NOMO-1 treated with dmso at 0.1 percent for 144 hours (cell line): ENCODE measurements around the gene SLC35E2B.
"Not testable (repeated sequence)": the region's sequence is repeated elsewhere in the genome, so short reads cannot be mapped to it uniquely, and the experiment has no call there.

Experiments
- DNase-seq: peaks from one replicate; lab custom pipeline; 2025; ENCODE audit not compliant: unreplicated experiment; lab: John Stamatoyannopoulos, UW

SLC35E2B gene

GRCh38 chr1:1647567-1648241, 44.9 kb downstream of the SLC35E2B start:
- DNase-seq, result not testable (repeated sequence)

GRCh38 chr1:1646326-1646725, 46.3 kb downstream of the SLC35E2B start:
- DNase-seq, result not testable (repeated sequence)

GRCh38 chr1:1640711-1641461, 51.7 kb downstream of the SLC35E2B start:
- DNase-seq, result not testable (repeated sequence)

GRCh38 chr1:1640081-1640480, 52.5 kb downstream of the SLC35E2B start:
- not testable (repeated sequence) for DNase-seq

GRCh38 chr1:1639368-1639767, 53.2 kb downstream of the SLC35E2B start:
- not testable (repeated sequence) for DNase-seq

- not testable (repeated sequence) for DNase-seq
These were observed 54.1 kb downstream of the SLC35E2B start for GRCh38 chr1:1638528-1638927.

GRCh38 chr1:1637479-1637875, 55.1 kb downstream of the SLC35E2B start:
- not testable (repeated sequence) for DNase-seq

- DNase-seq, result not testable (repeated sequence)
These were observed 55.7 kb downstream of the SLC35E2B start for GRCh38 chr1:1636621-1637478.

GRCh38 chr1:1634613-1635012, 58.0 kb downstream of the SLC35E2B start:
- not testable (repeated sequence) for DNase-seq

GRCh38 chr1:1633409-1633808, 59.2 kb downstream of the SLC35E2B start:
- not testable (repeated sequence) for DNase-seq

- DNase-seq, result no peak
These were observed 60.7 kb downstream of the SLC35E2B start, which contains the start of gene MMP23B for GRCh38 chr1:1631782-1632420. MMP23B (plus strand) TSS chr1:1632173; CDS start chr1:1632219, 46 bp downstream.

- no peak for DNase-seq
These were observed 61.4 kb downstream of the SLC35E2B start for GRCh38 chr1:1630965-1631781.

GRCh38 chr1:1630191-1630964, 62.2 kb downstream of the SLC35E2B start:
- no peak for DNase-seq

GRCh38 chr1:1629430-1630190, 63.0 kb downstream of the SLC35E2B start:
- DNase-seq, result no peak

GRCh38 chr1:1628754-1629429, 63.7 kb downstream of the SLC35E2B start:
- no peak for DNase-seq

GRCh38 chr1:1627829-1628753, 64.5 kb downstream of the SLC35E2B start:
- no peak for DNase-seq
